ENCODE data around the gene NAALADL2.

DNA sequence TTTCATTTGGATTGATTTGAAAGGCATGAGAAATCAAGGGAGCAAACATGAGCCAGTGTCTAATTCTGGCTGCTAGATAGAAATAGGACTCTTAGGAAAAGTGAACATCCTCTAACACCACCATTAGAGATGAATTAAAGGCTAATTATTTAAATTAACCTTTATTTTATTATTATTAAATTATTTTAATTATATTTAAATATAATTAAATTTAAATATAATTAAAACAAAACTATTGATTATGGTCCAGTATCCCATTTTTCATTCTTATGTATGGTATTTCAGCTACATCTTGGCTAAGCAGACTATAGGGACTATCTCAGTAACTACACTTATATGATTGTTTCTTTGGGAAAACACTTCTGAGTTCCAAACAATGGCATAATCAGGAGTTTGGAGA lies 904.8 kb downstream of the NAALADL2 start:
- TF ChIP-seq, protein P1, sequence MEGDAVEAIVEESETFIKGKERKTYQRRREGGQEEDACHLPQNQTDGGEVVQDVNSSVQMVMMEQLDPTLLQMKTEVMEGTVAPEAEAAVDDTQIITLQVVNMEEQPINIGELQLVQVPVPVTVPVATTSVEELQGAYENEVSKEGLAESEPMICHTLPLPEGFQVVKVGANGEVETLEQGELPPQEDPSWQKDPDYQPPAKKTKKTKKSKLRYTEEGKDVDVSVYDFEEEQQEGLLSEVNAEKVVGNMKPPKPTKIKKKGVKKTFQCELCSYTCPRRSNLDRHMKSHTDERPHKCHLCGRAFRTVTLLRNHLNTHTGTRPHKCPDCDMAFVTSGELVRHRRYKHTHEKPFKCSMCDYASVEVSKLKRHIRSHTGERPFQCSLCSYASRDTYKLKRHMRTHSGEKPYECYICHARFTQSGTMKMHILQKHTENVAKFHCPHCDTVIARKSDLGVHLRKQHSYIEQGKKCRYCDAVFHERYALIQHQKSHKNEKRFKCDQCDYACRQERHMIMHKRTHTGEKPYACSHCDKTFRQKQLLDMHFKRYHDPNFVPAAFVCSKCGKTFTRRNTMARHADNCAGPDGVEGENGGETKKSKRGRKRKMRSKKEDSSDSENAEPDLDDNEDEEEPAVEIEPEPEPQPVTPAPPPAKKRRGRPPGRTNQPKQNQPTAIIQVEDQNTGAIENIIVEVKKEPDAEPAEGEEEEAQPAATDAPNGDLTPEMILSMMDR (IDR thresholded peaks at IDR 0.05; ENCODE audit: low read depth, low read length, missing input control): no peak
- TF ChIP-seq ATF3 (IDR thresholded peaks at IDR 0.05) (no peak), GABPA (IDR thresholded peaks at IDR 0.05 in 1 of 2, conservative IDR thresholded peaks at IDR 0.05 in 1 of 2) (no peak), RXRA (IDR thresholded peaks at IDR 0.05) (no peak), JUND (IDR thresholded peaks at IDR 0.05) (no peak), MAX (IDR thresholded peaks at IDR 0.05) (no peak), RAD21 (IDR thresholded peaks at IDR 0.05) (no peak), TAF1 (conservative IDR thresholded peaks at IDR 0.05) (no peak), ZBTB33 (IDR thresholded peaks at IDR 0.05) (no peak), SP1 (IDR thresholded peaks at IDR 0.05) (no peak), EGR1 (IDR thresholded peaks at IDR 0.05; ENCODE audit: low read depth in 2 of 2) (no peak), FOXA1 (IDR thresholded peaks at IDR 0.05) (no peak), YY1 (IDR thresholded peaks at IDR 0.05) (no peak)
- TF ChIP-seq, protein P2, sequence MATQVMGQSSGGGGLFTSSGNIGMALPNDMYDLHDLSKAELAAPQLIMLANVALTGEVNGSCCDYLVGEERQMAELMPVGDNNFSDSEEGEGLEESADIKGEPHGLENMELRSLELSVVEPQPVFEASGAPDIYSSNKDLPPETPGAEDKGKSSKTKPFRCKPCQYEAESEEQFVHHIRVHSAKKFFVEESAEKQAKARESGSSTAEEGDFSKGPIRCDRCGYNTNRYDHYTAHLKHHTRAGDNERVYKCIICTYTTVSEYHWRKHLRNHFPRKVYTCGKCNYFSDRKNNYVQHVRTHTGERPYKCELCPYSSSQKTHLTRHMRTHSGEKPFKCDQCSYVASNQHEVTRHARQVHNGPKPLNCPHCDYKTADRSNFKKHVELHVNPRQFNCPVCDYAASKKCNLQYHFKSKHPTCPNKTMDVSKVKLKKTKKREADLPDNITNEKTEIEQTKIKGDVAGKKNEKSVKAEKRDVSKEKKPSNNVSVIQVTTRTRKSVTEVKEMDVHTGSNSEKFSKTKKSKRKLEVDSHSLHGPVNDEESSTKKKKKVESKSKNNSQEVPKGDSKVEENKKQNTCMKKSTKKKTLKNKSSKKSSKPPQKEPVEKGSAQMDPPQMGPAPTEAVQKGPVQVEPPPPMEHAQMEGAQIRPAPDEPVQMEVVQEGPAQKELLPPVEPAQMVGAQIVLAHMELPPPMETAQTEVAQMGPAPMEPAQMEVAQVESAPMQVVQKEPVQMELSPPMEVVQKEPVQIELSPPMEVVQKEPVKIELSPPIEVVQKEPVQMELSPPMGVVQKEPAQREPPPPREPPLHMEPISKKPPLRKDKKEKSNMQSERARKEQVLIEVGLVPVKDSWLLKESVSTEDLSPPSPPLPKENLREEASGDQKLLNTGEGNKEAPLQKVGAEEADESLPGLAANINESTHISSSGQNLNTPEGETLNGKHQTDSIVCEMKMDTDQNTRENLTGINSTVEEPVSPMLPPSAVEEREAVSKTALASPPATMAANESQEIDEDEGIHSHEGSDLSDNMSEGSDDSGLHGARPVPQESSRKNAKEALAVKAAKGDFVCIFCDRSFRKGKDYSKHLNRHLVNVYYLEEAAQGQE (IDR thresholded peaks at IDR 0.05): no peak

Measured in liver (tissue), 3 donors.